NCI-H2227 (cell line): Measurements from ENCODE around the gene NEXMIF.
"Not testable (repeated sequence)": the region's sequence is repeated elsewhere in the genome, so short reads cannot be mapped to it uniquely, and the experiment has no call there.

ENCODE experiments used
- DNase-seq: peaks from one replicate; lab custom pipeline; 2025; ENCODE audit not compliant: unreplicated experiment; lab: John Stamatoyannopoulos, UW

The NEXMIF gene

DNA sequence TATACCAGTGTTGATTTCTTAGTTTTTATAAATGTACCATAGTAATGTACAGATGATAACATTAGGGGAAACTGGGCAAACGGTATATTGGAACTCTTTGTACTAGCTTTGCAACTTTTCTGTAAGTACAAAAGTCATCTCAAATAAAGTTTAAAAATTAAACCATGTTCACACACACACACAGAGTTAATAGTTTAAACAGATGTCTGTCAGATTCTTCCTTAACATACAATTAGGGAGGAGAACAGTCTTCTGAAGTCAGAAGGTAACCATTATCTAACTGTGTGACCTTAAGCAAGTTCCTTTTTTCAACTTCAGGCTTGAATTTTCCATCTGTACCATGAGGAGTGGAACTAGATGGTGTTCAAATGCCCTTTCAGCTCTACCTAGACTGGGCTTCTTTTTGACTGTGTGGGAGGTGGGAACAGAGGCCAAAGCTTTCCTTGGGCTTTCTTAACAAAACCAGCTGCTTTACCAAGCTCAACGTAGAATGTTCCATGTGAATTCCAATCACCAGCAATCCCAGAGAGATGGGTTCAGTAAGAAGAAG lies 127.8 kb downstream of the NEXMIF start:
- DNase-seq, result no peak

DNA sequence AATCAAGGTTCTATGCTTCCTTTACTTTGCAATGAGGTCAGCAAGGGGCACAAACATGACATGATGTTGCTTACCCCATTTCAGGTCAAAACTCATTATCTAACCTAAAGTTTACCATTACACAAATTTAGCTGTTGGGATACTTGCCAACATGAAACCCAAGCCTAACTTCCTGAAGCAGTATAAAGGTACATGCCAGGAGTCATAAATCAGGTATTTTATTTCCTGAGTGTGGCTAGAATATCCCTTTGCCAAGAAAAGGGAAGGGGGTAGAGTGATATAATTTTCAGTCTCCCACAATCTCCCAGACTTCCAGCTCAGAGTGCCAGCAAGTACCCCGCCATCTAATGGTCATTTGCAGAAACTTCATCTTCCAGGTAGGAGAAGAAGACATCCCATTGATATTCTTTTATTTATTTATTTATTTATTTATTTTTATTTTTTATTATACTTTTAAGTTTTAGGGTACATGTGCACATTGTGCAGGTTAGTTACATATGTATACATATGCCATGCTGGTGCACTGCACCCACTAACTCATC lies 136.6 kb downstream of the NEXMIF start:
- DNase-seq, result no peak

DNA sequence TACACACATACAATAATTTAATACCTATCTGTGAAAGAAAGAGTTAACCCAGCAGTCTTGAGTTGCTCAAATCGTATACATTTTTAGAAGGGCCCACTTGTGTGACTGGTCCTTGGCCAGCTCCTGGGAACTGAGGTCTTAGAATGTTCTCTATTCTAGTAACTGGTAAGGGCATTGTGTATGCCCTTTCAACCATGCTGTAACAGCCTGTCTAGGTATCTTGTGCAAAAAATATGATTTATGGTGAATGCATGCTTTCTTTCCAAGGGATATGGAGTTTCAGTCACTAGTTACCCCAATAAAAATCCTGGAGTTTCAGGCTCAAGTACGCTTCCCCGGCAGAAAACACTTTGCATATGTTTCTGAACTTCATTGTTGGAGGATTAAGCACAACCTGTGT lies 140.6 kb downstream of the NEXMIF start:
- DNase-seq, result no peak

DNA sequence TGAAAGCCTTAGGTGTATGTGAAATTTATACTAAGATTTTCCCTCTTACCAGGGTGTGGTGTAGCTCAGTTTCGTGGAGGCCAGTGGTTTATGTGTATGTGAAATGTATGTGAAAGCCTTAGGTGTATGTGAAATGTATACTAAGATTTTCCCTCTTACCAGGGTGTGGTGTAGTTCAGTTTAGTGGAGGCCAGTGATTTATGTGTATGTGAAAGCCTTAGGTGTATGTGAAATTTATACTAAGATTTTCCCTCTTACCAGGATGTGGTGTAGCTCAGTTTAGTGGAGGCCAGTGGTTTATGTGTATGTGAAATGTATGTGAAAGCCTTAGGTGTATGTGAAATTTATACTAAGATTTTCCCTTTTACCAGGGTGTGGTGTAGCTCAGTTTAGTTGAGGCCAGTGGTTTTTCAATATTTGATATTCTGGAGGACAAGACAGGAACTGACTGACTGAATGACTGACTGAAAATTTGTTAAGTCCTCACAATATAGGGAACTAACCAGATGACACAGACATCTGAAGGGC lies 143.7 kb downstream of the NEXMIF start:
- DNase-seq, result no peak

DNA sequence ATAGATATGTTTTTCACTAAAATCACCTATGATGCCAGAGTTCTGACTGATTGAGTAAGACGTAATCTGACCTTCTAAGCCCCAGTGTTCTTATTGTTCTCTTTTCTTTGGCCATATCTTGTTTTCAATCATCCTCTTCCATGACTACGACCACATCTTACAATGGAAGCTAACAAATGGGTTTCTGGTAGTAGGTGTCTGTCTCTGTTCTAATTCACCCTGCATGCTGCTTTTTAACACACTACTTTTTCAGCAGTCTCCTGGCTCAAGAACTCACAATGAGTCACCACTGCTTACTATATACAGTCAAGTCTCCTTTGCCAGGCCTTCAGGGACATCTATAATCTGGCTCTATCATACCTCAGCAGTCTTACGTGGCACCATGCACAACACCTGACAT lies 146.1 kb downstream of the NEXMIF start:
- no peak for DNase-seq

DNA sequence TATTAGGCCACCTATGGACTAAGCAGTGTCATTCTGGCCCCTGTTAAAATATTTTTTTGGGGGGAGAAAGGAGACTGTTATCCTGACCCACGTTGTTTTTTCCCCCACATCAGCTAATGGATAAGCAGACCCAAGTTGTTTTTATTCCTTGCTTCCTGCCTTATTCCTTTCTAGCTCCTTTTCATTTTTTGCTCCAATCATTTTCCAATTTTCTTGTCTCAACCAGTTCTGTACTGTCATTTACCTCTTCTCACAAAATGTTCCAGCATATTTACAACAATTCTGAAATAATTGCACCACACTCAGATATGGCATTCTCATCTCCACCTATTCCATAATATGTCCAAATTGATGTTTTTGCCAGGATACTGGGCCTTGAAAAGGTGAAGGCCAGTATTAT lies 150.3 kb downstream of the NEXMIF start:
- no peak for DNase-seq

DNA sequence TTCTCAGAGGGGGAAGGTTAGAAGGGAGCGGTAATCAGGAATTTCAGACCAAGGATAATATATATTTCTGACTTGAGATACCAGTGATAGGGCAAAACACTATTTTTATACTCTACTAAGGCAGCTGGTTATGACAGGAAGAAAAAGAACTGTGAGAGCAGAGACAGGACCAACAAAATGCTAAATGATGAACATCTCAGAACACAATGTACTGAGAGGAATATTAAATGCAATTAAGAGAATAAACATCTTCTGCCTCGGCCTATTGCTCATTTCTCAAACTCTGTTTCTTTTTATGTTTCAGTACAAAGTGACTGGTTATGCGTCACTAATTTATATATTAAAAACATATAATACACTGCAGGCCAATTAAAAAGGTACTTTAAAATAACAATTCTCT lies 188.8 kb downstream of the NEXMIF start:
- no peak for DNase-seq

DNA sequence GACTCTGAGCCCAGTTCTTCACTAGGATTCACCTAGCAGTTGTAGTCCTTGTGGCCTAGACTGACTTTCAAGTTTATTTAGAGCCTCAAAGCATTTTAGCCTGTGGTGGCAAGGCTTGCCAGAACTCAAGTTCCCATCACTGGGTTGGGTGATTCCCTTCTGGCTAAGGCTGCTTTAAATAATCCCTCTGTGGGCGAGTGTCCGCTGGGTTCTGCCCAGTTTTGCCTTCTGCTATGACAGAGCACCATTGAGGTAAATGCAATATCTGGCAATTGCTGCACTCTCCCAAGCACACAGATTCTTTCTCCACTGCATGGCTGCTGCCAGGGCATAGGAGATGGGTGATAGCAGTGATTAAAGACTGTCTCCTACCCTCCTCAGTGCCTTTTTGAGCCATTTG lies 220.0 kb downstream of the NEXMIF start:
- no peak for DNase-seq

DNA sequence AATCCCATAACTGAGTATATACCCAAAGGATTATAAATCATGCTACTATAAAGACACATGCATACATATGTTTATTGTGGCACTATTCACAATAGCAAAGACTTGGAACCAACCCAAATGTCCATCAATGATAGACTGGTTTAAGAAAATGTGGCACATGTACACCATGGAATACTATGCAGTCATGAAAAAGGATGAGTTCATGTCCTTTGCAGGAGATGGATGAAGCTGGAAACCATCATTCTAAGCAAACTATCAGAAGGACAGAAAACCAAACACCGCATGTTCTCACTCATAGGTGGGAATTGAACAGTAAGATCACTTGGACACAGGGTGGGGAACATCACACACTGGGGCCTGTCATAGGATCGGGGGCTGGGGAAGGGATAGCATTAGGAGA lies 223.9 kb downstream of the NEXMIF start:
- not testable (repeated sequence) for DNase-seq

DNA sequence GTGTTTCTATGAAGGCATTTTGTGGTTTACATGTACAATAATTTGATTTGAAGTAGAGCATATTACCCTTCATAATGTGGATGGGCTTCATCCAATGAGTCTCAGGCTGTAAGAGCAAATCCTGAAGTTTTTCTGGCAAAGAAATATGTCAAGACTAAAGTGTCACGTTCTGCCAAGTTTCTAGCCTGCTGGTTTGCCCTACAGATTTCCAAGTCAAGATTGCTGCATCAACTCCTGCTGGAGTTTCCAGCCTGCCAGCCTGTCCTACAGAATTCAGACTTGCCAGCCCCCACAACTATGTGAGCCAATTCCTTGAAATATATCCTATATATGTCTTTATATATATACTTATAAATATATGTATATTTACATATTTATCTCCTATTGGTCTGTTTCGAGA lies 240.8 kb downstream of the NEXMIF start:
- no peak for DNase-seq
